Left colon (tissue), 2 donors: Measurements from ENCODE around the gene ADGRG2. TPM values are rescaled to one million over a fixed set of nuclear protein-coding genes. Genes with fewer than 3 reads are reported as not detected.

ENCODE experiments used
- total RNA-seq, 2 donors: library from RNA; stranded (reverse); fragmentation: NEBNext Ultra II Directional; extraction: Animal tissue kit (Norgen Biotek cat#: 25700); gene quantifications; one replicate each; pipeline ENCODE4 v1.2.1, GENCODE V29; 2021
- donor health status: DM: no; HTN: no; CAD: no.
- donor health status: DM: yes; HTN: yes; CAD: no.

Gene ADGRG2
- total RNA-seq, 2 donors from 2014 or later, result 0.34 to 0.45 TPM

Other genes with a start within 250 kb of the ADGRG2 start
- gene PHKA2, start 138.4 kb downstream of the ADGRG2 start, total RNA-seq, result 10 to 100 TPM; 22.9 to 29.5 TPM
- 100 to 1,000 TPM; 362 to 385 TPM for gene PDHA1, start 221.5 kb upstream of the ADGRG2 start, total RNA-seq